GM12875 (cell line): ENCODE measurements around the gene IL18RAP.

Source experiments
- H3K4me3 ChIP-seq: one replicate; pipeline ENCODE4 v1.5.1; 2011; ENCODE audit warnings: low read depth, low read length, control low read depth
- TF ChIP-seq, protein P1 (sequence below): IDR thresholded peaks from 2 replicates; pipeline ENCODE4 v1.5.1; 2011; ENCODE audit warnings: low read depth, mild to moderate bottlenecking, control low read depth, inconsistent platforms, low read length, moderate library complexity, borderline replicate concordance; ENCODE audit not compliant: insufficient read depth

IL18RAP gene

DNA sequence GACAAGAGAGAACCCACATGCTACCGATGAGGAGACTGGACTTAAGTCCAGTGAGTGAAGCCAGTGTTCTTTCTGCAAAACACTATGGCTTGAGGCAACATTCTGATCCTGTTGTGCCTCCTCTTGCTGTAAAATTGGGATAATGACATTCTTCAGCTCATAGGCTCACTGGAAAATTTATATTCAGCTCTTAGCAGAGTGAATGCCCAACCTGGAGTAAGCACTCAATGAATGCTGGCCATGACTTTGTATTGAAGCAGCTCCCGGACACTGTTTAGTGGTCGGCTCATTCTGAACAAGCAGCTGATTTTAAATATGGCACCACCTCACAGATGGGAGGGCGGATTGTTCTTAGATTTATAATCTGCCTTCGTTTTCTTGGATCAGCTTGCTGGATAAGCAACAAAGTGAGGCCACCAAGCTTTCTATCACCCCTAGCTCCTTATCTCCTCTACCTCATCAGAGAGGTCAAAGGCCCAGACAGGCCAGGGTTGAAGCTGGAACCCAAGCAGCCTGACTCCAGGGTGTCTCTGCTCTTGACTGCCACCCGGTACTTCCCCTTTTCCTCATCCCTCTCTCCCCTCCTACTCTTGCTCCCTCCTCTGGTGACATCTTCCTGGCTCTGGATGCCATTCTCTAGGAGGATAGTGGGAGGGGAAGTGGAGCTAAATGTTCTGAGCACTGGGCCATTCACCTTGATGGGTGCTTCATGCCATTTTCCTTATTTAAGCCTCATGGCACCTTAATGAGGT, 61.5 kb downstream of the IL18RAP start:
- H3K4me3 ChIP-seq, result no peak overlapping the region
- TF ChIP-seq, protein P1, sequence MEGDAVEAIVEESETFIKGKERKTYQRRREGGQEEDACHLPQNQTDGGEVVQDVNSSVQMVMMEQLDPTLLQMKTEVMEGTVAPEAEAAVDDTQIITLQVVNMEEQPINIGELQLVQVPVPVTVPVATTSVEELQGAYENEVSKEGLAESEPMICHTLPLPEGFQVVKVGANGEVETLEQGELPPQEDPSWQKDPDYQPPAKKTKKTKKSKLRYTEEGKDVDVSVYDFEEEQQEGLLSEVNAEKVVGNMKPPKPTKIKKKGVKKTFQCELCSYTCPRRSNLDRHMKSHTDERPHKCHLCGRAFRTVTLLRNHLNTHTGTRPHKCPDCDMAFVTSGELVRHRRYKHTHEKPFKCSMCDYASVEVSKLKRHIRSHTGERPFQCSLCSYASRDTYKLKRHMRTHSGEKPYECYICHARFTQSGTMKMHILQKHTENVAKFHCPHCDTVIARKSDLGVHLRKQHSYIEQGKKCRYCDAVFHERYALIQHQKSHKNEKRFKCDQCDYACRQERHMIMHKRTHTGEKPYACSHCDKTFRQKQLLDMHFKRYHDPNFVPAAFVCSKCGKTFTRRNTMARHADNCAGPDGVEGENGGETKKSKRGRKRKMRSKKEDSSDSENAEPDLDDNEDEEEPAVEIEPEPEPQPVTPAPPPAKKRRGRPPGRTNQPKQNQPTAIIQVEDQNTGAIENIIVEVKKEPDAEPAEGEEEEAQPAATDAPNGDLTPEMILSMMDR, result no peak

DNA sequence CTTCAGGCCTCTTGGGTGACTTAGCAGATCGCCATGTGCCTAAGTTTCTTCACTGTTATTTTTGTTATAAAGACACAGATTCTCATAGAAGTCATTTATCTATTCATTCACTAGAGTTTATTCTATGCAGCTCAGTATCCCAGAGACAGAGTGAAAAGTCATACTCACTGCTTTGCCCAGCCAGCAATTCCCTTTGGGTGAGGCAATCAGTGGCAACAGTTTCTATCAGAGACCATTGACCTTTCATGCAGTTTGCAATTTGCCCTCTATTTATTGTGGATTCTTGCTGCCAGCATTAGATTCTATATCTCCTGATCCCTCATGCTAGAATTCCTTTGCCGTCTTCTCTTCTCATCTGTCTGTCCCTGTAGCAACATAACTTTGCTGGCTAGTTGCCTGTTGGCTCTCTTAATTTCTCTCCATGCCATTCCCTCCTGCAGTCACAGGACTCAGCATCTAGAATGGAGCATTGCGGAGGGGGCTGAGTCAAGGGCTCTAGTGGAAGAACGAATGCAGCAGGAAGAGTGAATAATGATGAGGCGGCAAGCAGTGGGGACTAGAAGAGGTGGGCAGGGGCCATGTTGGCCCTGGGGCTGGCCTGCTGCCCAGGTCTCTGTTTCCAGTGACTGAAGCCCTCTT, 62.3 kb downstream of the IL18RAP start:
- H3K4me3 ChIP-seq, result no peak overlapping the region
- TF ChIP-seq, protein P1, result no peak

DNA sequence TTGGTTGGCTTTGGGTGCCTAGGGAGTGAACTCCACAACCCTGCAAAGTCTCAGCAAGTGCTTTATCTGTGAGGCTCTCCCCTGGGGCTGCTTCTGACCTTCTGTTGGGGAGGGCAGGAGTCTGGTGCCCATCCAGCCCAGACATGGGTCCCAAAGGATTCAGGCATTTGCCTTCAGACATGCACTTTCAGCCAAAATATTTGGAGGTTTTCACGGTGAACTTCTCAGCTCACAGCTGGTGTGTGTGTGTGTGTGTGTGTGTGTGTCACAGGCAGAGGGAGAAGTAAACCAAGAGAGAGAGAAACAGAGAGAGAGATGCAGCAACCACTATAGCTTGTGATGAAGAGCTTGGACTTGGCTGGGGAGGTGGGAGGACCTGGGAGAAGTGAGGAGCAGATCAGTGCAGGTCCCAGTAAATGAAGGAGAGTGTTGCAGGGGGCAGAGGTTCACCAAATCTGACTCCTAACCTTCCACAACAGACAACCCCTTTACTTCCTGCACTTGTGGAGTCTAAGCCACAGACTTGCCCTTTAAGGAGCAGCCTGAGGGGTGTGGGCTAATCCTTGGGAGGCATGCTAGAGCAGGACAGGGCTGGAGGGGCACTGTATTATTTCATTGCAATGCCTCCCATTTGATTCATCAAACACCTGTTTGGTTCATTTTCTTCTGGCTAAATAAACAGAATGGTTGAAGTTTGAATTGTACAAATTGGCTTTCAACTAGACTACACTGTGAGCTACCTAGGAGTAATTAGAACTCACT, 64.2 kb downstream of the IL18RAP start:
- no peak overlapping the region for H3K4me3 ChIP-seq
- TF ChIP-seq, protein P1, result no peak

DNA sequence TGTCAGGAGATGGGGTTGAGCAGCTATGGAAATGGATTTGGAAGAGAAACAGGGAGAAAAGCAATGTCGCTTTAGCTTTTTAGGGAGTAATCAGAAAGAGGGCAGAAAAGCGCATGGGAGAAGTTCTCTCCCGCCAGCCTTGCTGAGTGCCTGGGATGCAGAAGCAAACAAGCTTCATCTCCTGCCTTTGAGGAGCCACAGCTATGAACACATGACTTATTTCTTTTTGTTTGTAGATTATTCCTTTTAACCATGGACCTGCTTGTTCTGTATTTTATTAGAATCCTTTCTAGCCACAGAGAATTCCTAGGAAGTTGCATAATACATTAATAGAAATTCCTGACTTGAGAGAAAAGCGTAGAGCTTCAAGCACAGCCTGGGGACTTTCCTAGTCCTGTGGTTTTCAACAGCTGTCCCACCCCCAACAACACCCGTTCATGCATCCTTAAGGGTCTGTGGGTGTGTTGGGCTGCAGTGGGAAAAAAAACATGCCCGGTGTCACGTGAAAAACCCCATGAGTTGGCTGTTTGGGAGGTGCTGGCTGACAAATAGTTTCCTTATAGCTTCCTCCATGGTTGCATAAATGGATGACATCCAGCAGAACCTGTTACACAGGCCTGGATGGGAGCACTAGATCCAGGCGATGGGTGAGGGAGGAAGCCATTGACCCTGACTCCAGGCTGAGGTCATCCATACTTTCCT, 65.0 kb downstream of the IL18RAP start:
- TF ChIP-seq, protein P1, result no peak
- no peak overlapping the region for H3K4me3 ChIP-seq

DNA sequence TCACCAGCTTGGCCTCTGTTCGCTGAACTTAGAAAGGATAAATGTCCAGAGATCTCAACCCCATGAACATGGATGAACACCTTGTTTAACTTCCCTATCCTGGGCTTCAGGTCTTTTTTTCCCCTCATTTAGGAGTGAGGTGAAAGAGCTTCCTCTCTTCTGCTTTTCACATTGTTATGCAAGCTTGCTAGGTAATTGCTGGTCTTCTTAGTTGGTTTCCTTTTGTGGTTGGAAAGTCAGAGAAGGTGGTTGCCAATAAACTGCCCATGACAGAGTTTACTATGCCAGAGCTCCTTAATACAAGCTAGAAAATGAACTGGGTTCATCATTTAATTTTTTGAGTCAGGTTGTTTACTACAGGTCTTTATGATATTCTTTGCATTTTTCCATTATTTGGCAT, 66.7 kb downstream of the IL18RAP start:
- TF ChIP-seq, protein P1, result no peak
- no peak overlapping the region for H3K4me3 ChIP-seq

DNA sequence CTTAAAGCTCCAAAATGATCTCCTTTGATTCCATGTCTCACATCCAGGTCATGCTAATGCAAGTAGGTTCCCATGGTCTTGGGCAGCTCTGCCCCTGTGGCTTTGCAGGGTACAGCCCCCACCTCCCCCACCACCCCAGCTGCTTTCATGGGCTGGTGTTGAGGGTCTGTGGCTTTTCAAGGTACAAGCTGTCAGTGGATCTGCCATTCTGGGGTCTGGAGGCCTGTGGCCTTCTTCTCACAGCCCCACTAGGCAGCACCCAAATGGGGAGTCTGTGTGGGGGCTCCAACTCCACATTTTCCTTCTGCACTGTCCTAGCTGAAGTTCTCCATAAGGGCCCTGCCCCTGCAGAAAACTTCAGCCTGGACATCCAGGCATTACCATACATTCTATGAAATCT, 69.0 kb downstream of the IL18RAP start:
- TF ChIP-seq, protein P1, result no peak
- H3K4me3 ChIP-seq, result no peak overlapping the region
